Calu3 (cell line): Measurements from ENCODE around the gene VWC2L. TPM values are rescaled to one million over a fixed set of nuclear protein-coding genes. Genes with fewer than 3 reads are reported as not detected.

Experiments used
- BruUV-seq: library from RNA; stranded (reverse); fragments of 400-500 nt; replicated peaks from 2 replicates; lab custom pipeline; 2021; lab: Mats Ljungman, UMichigan
- CTCF ChIA-PET: fragments of 300-600 bp; sonication (Branson Sonifier 250); formaldehyde crosslinking; loops from one replicate; lab custom pipeline; 2022; ENCODE audit warnings: antibody characterized with exemption; lab: Charles Lee
- DNase-seq: peaks from one replicate; pipeline ENCODE4 v3.0.0; 2022
- H3K27ac Mint-ChIP-seq: one replicate; pipeline ENCODE4 v1.8.0; 2022; ENCODE audit warnings: mixed read lengths; ENCODE audit not compliant: unreplicated experiment
- H3K27me3 Mint-ChIP-seq: one replicate; pipeline ENCODE4 v1.8.0; 2022; ENCODE audit warnings: mixed read lengths; ENCODE audit not compliant: unreplicated experiment
- H3K36me3 Mint-ChIP-seq: one replicate; pipeline ENCODE4 v1.8.0; 2022; ENCODE audit warnings: mild to moderate bottlenecking, moderate library complexity, mixed read lengths; ENCODE audit not compliant: insufficient read depth, unreplicated experiment
- H3K4me1 Mint-ChIP-seq: one replicate; pipeline ENCODE4 v1.8.0; 2022; ENCODE audit warnings: mild to moderate bottlenecking, low read depth, mixed read lengths; ENCODE audit not compliant: unreplicated experiment
- H3K4me3 Mint-ChIP-seq: one replicate; pipeline ENCODE4 v1.8.0; 2022; ENCODE audit warnings: mild to moderate bottlenecking, low read depth, moderate library complexity, mixed read lengths; ENCODE audit not compliant: unreplicated experiment
- H3K9me3 Mint-ChIP-seq: one replicate; pipeline ENCODE4 v1.8.0; 2022; ENCODE audit warnings: low read depth, mixed read lengths; ENCODE audit not compliant: unreplicated experiment
- CTCF ChIP-seq: fragments of 200-600 bp; IDR thresholded peaks from one replicate; pipeline ENCODE4 v1.8.0; 2022; ENCODE audit warnings: antibody characterized with exemption; ENCODE audit not compliant: unreplicated experiment
- intact Hi-C: fragments of 100-400 bp; cut with micrococcal nuclease; formaldehyde crosslinking; loops from one replicate; pipeline ENCODE4 v1.10.0; 2022; ENCODE audit not compliant: unreplicated experiment
- total RNA-seq: library from RNA; stranded (reverse); gene quantifications from 2 replicates; pipeline ENCODE4 v1.2.3, GENCODE V29; 2022

The VWC2L gene
- total RNA-seq, 1 experiment from 2014 or later: not detected

GRCh38 chr2:214587442-214587841 is 176.6 kb downstream of the VWC2L start:
- Mint-ChIP-seq H3K27ac (no peak overlapping the region), H3K4me3 (no peak overlapping the region), H3K4me1 (no peaks in the 10 kb centered on the region), H3K36me3 (no peaks in the 10 kb centered on the region), H3K9me3 (no peaks in the 10 kb centered on the region), H3K27me3 (no peaks in the 10 kb centered on the region)
- CTCF ChIA-PET: no interaction called here
- no peak for TF ChIP-seq CTCF
- intact Hi-C loops: no loop called here
- no peak for DNase-seq
- BruUV-seq: no TSS peak

- no peak for DNase-seq
- BruUV-seq: no TSS peak
- H3K4me1 Mint-ChIP-seq: no peaks in the 10 kb centered on the region
- TF ChIP-seq CTCF: no peak
- no peak overlapping the region for H3K27ac Mint-ChIP-seq
- CTCF ChIA-PET: no interaction called here
- intact Hi-C loops: loop anchor here (10.0 kb wide), 1 partner anchor 277 kb away; no protein-coding TSS in a partner anchor
- H3K27me3 Mint-ChIP-seq: no peaks in the 10 kb centered on the region
- no peak overlapping the region for H3K4me3 Mint-ChIP-seq
- no peaks in the 10 kb centered on the region for H3K9me3 Mint-ChIP-seq
- no peaks in the 10 kb centered on the region for H3K36me3 Mint-ChIP-seq
Observed at GRCh38 chr2:214591366-214591765, 180.5 kb downstream of the VWC2L start.

GRCh38 chr2:214592011-214592410 is 181.2 kb downstream of the VWC2L start:
- Mint-ChIP-seq H3K36me3 (no peaks in the 10 kb centered on the region), H3K27me3 (no peaks in the 10 kb centered on the region), H3K4me1 (no peaks in the 10 kb centered on the region), H3K27ac (no peak overlapping the region), H3K4me3 (no peak overlapping the region), H3K9me3 (no peaks in the 10 kb centered on the region)
- BruUV-seq: no TSS peak
- no peak for DNase-seq
- no peak for TF ChIP-seq CTCF
- intact Hi-C loops: loop anchor here (10.0 kb wide), 1 partner anchor 277 kb away; no protein-coding TSS in a partner anchor
- CTCF ChIA-PET: interaction anchor here (0.6 kb wide), 1 partner anchor 26 kb away, joined by 3 read pairs; no protein-coding TSS in a partner anchor

GRCh38 chr2:214593727-214594126 is 182.9 kb downstream of the VWC2L start:
- H3K27ac Mint-ChIP-seq: no peak overlapping the region
- H3K4me3 Mint-ChIP-seq: no peak overlapping the region
- H3K4me1 Mint-ChIP-seq: no peaks in the 10 kb centered on the region
- CTCF ChIA-PET: interaction anchor here (0.6 kb wide), 2 partner anchors 95 to 406 kb away, joined by 3 to 5 read pairs; no protein-coding TSS in a partner anchor
- no peak for TF ChIP-seq CTCF
- H3K27me3 Mint-ChIP-seq: no peaks in the 10 kb centered on the region
- intact Hi-C loops: loop anchor here (10.0 kb wide), 1 partner anchor 279 kb away; no protein-coding TSS in a partner anchor
- DNase-seq: peak; percentile 32
- H3K9me3 Mint-ChIP-seq: no peaks in the 10 kb centered on the region
- H3K36me3 Mint-ChIP-seq: no peaks in the 10 kb centered on the region
- no TSS peak for BruUV-seq
